GM12878 (cell line): ENCODE data around the gene TCF7L2. TPM values are rescaled to one million over a fixed set of nuclear protein-coding genes. Genes with fewer than 3 reads are reported as not detected.

Experiments
- ATAC-seq: fragments of 200-7000 bp; cut with Tn5 transposase; 3 replicates; pipeline ENCODE4 v1.9.1; 2020; ENCODE audit warnings: mild to moderate bottlenecking, moderate library complexity
- BruUV-seq: library from RNA; stranded (reverse); fragments of 400-500 nt; replicated peaks from 2 replicates; lab custom pipeline; 2021; lab: Mats Ljungman, UMichigan
- CTCF ChIA-PET: fragments of 300-600 bp; sonication (Branson Sonifier 250); formaldehyde crosslinking; extraction: SDS; loops from one replicate; lab custom pipeline; 2021; ENCODE audit warnings: inconsistent platforms; lab: Yijun Ruan, JAX
- POLR2A ChIA-PET: fragments of 350-600 bp; formaldehyde crosslinking; extraction: SDS; loops from one replicate; lab custom pipeline; 2021; ENCODE audit warnings: inconsistent platforms; lab: Charles Lee
- RAD21 ChIA-PET: fragments of 300-600 bp; sonication (Branson Sonifier 250); formaldehyde crosslinking; loops from one replicate; lab custom pipeline; 2023; ENCODE audit warnings: antibody characterized with exemption; ENCODE audit not compliant: unreplicated experiment; lab: Charles Lee
- SMC1A ChIA-PET: fragments of 300-600 bp; sonication (Branson Sonifier 250); formaldehyde crosslinking; loops from one replicate; lab custom pipeline; 2023; ENCODE audit not compliant: unreplicated experiment, uncharacterized antibody; lab: Charles Lee
- DNase-seq: peaks from one replicate; pipeline ENCODE4 v3.0.0-alpha.2; 2011; ENCODE audit warnings: low read depth, low spot score
- FAIRE-seq: peaks from 3 replicates; lab custom pipeline; 2011; peaks lifted over from hg19 to GRCh38; lab: Jason Lieb, UNC
- H2AFZ ChIP-seq: 2 replicates; pipeline ENCODE4 v1.6.0; 2011; ENCODE audit warnings: low read depth, low read length, control low read depth; ENCODE audit not compliant: control insufficient read depth
- H3K27ac ChIP-seq: 2 replicates; pipeline ENCODE4 v1.5.1; 2011; ENCODE audit warnings: control low read depth; ENCODE audit not compliant: control insufficient read depth, insufficient read depth
- H3K27me3 ChIP-seq, 2 experiments: replicated peaks in 1 of 2; 2 replicates each; pipeline versions ENCODE4 v1.6.0 to v1.6.1; 2011; ENCODE audit warnings: low read length in 1 of 2; ENCODE audit not compliant: control insufficient read depth in 2 of 2, insufficient read depth in 2 of 2
- H3K36me3 ChIP-seq, 2 experiments: 2 replicates each; pipeline ENCODE4 v1.5.1; 2011; ENCODE audit warnings: low read length in 1 of 2; ENCODE audit not compliant: control insufficient read depth in 2 of 2, insufficient read depth in 2 of 2
- H3K4me1 ChIP-seq: 2 replicates; pipeline ENCODE4 v1.6.1; 2011; ENCODE audit warnings: mild to moderate bottlenecking, low read length, moderate library complexity, mixed read lengths; ENCODE audit not compliant: control insufficient read depth, insufficient read depth
- H3K4me2 ChIP-seq: 2 replicates; pipeline ENCODE4 v1.6.0; 2011; ENCODE audit warnings: control low read depth; ENCODE audit not compliant: control insufficient read depth, insufficient read depth
- H3K4me3 ChIP-seq: fragments of 200-600 bp; sonication (generic); 2 replicates; pipeline ENCODE4 v1.5.1; 2016
- H3K79me2 ChIP-seq: 2 replicates; pipeline ENCODE4 v1.6.0; 2011; ENCODE audit warnings: low read length; ENCODE audit not compliant: control insufficient read depth, insufficient read depth
- H3K9ac ChIP-seq: 2 replicates; pipeline ENCODE4 v1.8.0; 2011; ENCODE audit warnings: low read length, control low read depth, mixed read lengths; ENCODE audit not compliant: control insufficient read depth, insufficient read depth
- H3K9me3 ChIP-seq: replicated peaks from 3 replicates; pipeline ENCODE4 v1.5.1; 2011; ENCODE audit warnings: mild to moderate bottlenecking, low read length; ENCODE audit not compliant: control insufficient read depth, insufficient read depth
- H4K20me1 ChIP-seq: 2 replicates; pipeline ENCODE4 v1.6.0; 2011; ENCODE audit not compliant: control insufficient read depth, insufficient read depth
- ATF3 ChIP-seq: IDR thresholded peaks from 2 replicates; pipeline ENCODE4 v1.6.1; 2011; ENCODE audit warnings: low read depth, mild to moderate bottlenecking, low read length, moderate library complexity, borderline replicate concordance; ENCODE audit errors: extremely low read depth
- KAT2A ChIP-seq: conservative IDR thresholded peaks from 2 replicates; pipeline ENCODE4 v1.6.1; 2011; ENCODE audit warnings: low read depth, low read length; ENCODE audit not compliant: control insufficient read depth
- MTA3 ChIP-seq: IDR thresholded peaks from 2 replicates; pipeline ENCODE4 v1.6.1; 2012; ENCODE audit warnings: low read length, inconsistent platforms, borderline replicate concordance
- MYB ChIP-seq: fragments of 150-350 bp; IDR thresholded peaks from 2 replicates; pipeline ENCODE4 v1.6.1; 2014; ENCODE audit warnings: mild to moderate bottlenecking, low read depth, low read length, borderline replicate concordance
- POLR2A ChIP-seq: IDR thresholded peaks from 2 replicates; pipeline ENCODE4 v1.6.1; 2011; ENCODE audit warnings: low read depth, mild to moderate bottlenecking, low read length
- SMAD5 ChIP-seq: IDR thresholded peaks from 2 replicates; pipeline ENCODE4 v1.6.1; 2016; ENCODE audit warnings: antibody characterized with exemption, low read depth
- SP1 ChIP-seq: IDR thresholded peaks from one replicate; pipeline ENCODE4 v1.6.1; 2011; ENCODE audit warnings: low read depth, low read length
- SPI1 ChIP-seq: IDR thresholded peaks from 2 replicates; pipeline ENCODE4 v1.6.1; 2011; ENCODE audit warnings: low read depth, mild to moderate bottlenecking, low read length, moderate library complexity, borderline replicate concordance; ENCODE audit not compliant: insufficient read depth
- STAT1 ChIP-seq: fragments of 450-650 bp; conservative IDR thresholded peaks from 2 replicates; pipeline ENCODE4 v1.6.1; 2014; ENCODE audit warnings: antibody characterized with exemption, mild to moderate bottlenecking
- WGBS: methylation state at CpG from one replicate; pipeline ENCODE4 v1.1.6; 2016; ENCODE audit warnings: low lambda C conversion rate; ENCODE audit not compliant: insufficient replicate concordance, insufficient coverage; ENCODE audit errors: missing lambda C conversion rate; 5-methylcytosine and 5-hydroxymethylcytosine counted together
- in situ Hi-C: fragments of 300-500 bp; cut with MboI; formaldehyde crosslinking; loops from 9 replicates; pipeline ENCODE4 v1.14.3; 2018; ENCODE audit warnings: mixed read lengths
- intact Hi-C: fragments of 100-400 bp; cut with micrococcal nuclease; formaldehyde crosslinking; loops from one replicate; pipeline ENCODE4 v1.14.2; 2022; ENCODE audit not compliant: unreplicated experiment
- polyA plus RNA-seq, 11 experiments: library from polyadenylated mRNA; depleted of rRNA in 4 of 11; unstranded in 6 of 11; stranded (reverse) in 5 of 11; fragments of >200 nt; fragmentation: Nextera tagmentation in 4 of 11; fragmentation: Illumina TruSeq in 1 of 11; extraction: Ambion mirVana in 4 of 11; extraction: Trizol in 1 of 11; gene quantifications; 1 replicate in 1 of 11; 2 replicates in 10 of 11; pipeline versions ENCODE4 v1.2.1 to v1.2.3, GENCODE V29; 2011 to 2016; ENCODE audit warnings: inconsistent platforms in 2 of 11, missing spikeins in 2 of 11, low read depth in 1 of 11
- total RNA-seq, 4 experiments: library from RNA; depleted of rRNA in 3 of 4; stranded (reverse); fragments of >200 nt in 3 of 4; fragmentation: Illumina TruSeq in 1 of 4; extraction: Trizol in 1 of 4; gene quantifications; 2 replicates each; pipeline versions ENCODE4 v1.2.1 to v1.2.3, GENCODE V29; 2013 to 2021
- TF ChIP-seq, protein P1 (sequence below): IDR thresholded peaks from 2 replicates; pipeline ENCODE4 v1.6.1; 2011; ENCODE audit warnings: borderline replicate concordance, low read depth, mild to moderate bottlenecking, moderate library complexity, low read length; ENCODE audit not compliant: insufficient read depth, poor library complexity, severe bottlenecking
- TF ChIP-seq, protein P2 (sequence below): IDR thresholded peaks from 2 replicates; pipeline ENCODE4 v1.6.1; 2011; ENCODE audit warnings: borderline replicate concordance, low read depth, mild to moderate bottlenecking, moderate library complexity, mixed read lengths, low read length; ENCODE audit not compliant: insufficient read depth; ENCODE audit errors: extremely low read length

Gene TCF7L2
- total and polyA plus RNA-seq, 10 of the 15 experiments (the other 5 are each of a cell fraction or from before 2014, with no cell fraction given) = 0.02 to 1.1 (median 0.35) TPM; not detected in 4

DNA sequence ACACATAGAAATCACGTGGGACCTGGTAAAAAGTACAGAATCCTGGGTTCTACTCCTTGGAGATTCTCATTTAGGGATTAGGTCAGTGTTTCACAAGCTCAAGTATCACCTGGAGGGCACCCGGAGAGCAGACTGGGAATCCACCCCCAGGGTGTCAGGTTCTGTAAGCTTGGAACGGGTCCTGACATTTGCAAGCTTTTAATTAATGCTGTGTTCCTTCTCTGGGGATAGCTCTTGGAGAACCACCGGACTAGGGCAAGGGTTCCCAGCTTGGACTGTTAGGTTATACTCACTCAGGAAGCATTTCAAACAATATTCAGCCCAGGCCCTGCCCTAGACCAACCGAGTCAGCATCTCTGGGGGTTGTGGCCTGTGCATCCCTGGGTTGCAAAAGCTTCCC, 23.0 kb downstream of the TCF7L2 start:
- SMC1A ChIA-PET = no interaction called here

GRCh38 chr10:112973805-112974204, 23.8 kb downstream of the TCF7L2 start:
- Histone ChIP-seq H2AFZ (no peak overlapping the region), H4K20me1 (no peaks in the 10 kb centered on the region), H3K36me3 (no peaks in the 10 kb centered on the region), H3K27ac (no peak overlapping the region), H3K27me3 (peaks cover 0 to 6% of the 10 kb centered on the region in 2 experiments; a peak in 1 of 4 replicates), H3K9ac (no peak overlapping the region), H3K4me3 (no peak overlapping the region), H3K79me2 (no peaks in the 10 kb centered on the region), H3K4me1 (no peaks in the 10 kb centered on the region), H3K4me2 (no peak overlapping the region), H3K9me3 (peaks cover 2% of the 10 kb centered on the region; the same call in 1 of the 3 replicates)
- ChIA-PET CTCF (no interaction called here), POLR2A (no interaction called here), SMC1A (no interaction called here), RAD21 (no interaction called here)
- no peak for FAIRE-seq
- no peak for DNase-seq
- in situ Hi-C loops (no loop called here), intact Hi-C loops (no loop called here)
- WGBS = 36% methylated on average over 5 of the region's 5 CpGs
- BruUV-seq = no TSS peak
- ATAC-seq = no peak
- TF ChIP-seq, protein P1, sequence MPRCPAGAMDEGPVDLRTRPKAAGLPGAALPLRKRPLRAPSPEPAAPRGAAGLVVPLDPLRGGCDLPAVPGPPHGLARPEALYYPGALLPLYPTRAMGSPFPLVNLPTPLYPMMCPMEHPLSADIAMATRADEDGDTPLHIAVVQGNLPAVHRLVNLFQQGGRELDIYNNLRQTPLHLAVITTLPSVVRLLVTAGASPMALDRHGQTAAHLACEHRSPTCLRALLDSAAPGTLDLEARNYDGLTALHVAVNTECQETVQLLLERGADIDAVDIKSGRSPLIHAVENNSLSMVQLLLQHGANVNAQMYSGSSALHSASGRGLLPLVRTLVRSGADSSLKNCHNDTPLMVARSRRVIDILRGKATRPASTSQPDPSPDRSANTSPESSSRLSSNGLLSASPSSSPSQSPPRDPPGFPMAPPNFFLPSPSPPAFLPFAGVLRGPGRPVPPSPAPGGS = no peak
- TF ChIP-seq KAT2A = no peak
- no peak for TF ChIP-seq ATF3
- no peak for TF ChIP-seq SP1
- TF ChIP-seq, protein P2, sequence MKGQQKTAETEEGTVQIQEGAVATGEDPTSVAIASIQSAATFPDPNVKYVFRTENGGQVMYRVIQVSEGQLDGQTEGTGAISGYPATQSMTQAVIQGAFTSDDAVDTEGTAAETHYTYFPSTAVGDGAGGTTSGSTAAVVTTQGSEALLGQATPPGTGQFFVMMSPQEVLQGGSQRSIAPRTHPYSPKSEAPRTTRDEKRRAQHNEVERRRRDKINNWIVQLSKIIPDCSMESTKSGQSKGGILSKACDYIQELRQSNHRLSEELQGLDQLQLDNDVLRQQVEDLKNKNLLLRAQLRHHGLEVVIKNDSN = no peak
- no peak for TF ChIP-seq SMAD5
- TF ChIP-seq MTA3 = no peak
- no peak for TF ChIP-seq SPI1
- TF ChIP-seq MYB = no peak

More for the DNA sequence above, 23.0 kb downstream of the TCF7L2 start:
- intact Hi-C loops (no loop called here), in situ Hi-C loops (no loop called here)
- no peaks in the 10 kb centered on the region for H3K79me2 ChIP-seq
- ChIA-PET CTCF (no interaction called here), POLR2A (no interaction called here), RAD21 (no interaction called here)
- H3K4me1 ChIP-seq = no peaks in the 10 kb centered on the region
- FAIRE-seq = no peak
- TF ChIP-seq STAT1 (no peak), POLR2A (no peak)
- H3K27ac ChIP-seq = no peak overlapping the region
- no peak overlapping the region for H3K4me3 ChIP-seq
- no TSS peak for BruUV-seq
- H4K20me1 ChIP-seq = no peaks in the 10 kb centered on the region
- no peak overlapping the region for H3K9ac ChIP-seq
- WGBS = 15% methylated on average over 5 of the region's 5 CpGs
- H3K9me3 ChIP-seq = peaks cover 2% of the 10 kb centered on the region; the same call in 1 of the 3 replicates
- H3K36me3 ChIP-seq = no peaks in the 10 kb centered on the region
- no peak for ATAC-seq
- H3K4me2 ChIP-seq = no peak overlapping the region
- no peak overlapping the region for H2AFZ ChIP-seq
- peaks cover 0 to 6% of the 10 kb centered on the region in 2 experiments; a peak in 1 of 4 replicates for H3K27me3 ChIP-seq
- DNase-seq = no peak
